A673 (cell line): ENCODE results near the gene TRAPPC2L. TPM values are rescaled to one million over a fixed set of nuclear protein-coding genes. Genes with fewer than 3 reads are reported as not detected.

ENCODE experiments used
- BruUV-seq: library from RNA; stranded (reverse); fragments of 400-500 nt; replicated peaks from 2 replicates; lab custom pipeline; 2021; lab: Mats Ljungman, UMichigan
- CTCF ChIA-PET: fragments of 300-600 bp; sonication (Branson Sonifier 250); formaldehyde crosslinking; loops from one replicate; lab custom pipeline; 2022; ENCODE audit warnings: antibody characterized with exemption; lab: Charles Lee
- POLR2A ChIA-PET: fragments of 300-600 bp; sonication (Branson Sonifier 250); formaldehyde crosslinking; loops from one replicate; lab custom pipeline; 2022; ENCODE audit warnings: antibody characterized with exemption; ENCODE audit not compliant: low non-redundant PET; lab: Charles Lee
- DNase-seq: peaks from one replicate; pipeline ENCODE4 v3.0.0-alpha.2; 2015; ENCODE audit warnings: low spot score
- H3K27ac ChIP-seq: fragments of 200-600 bp; sonication (generic); 2 replicates; pipeline ENCODE4 v1.5.1; 2016; ENCODE audit warnings: mixed run types, low read depth, mild to moderate bottlenecking, mixed read lengths, antibody characterized with exemption, low read length; ENCODE audit not compliant: poor library complexity, severe bottlenecking
- H3K27me3 ChIP-seq: fragments of 200-600 bp; sonication (generic); replicated peaks from 2 replicates; pipeline ENCODE4 v1.6.1; 2017; ENCODE audit warnings: mixed run types, low read depth, mild to moderate bottlenecking, mixed read lengths, antibody characterized with exemption, low read length; ENCODE audit not compliant: insufficient read depth, poor library complexity
- H3K36me3 ChIP-seq: fragments of 200-600 bp; sonication (generic); 2 replicates; pipeline ENCODE4 v1.6.1; 2016; ENCODE audit warnings: mixed run types, mild to moderate bottlenecking, mixed read lengths, antibody characterized with exemption, low read length; ENCODE audit not compliant: insufficient read depth, poor library complexity, severe bottlenecking
- H3K4me1 ChIP-seq: fragments of 200-600 bp; sonication (generic); 2 replicates; pipeline ENCODE4 v1.6.1; 2017; ENCODE audit warnings: mixed run types, mild to moderate bottlenecking, mixed read lengths, antibody characterized with exemption, low read length; ENCODE audit not compliant: insufficient read depth, poor library complexity, severe bottlenecking
- H3K4me3 ChIP-seq: fragments of 200-600 bp; sonication (generic); 2 replicates; pipeline ENCODE4 v1.5.1; 2016; ENCODE audit warnings: low read depth, mixed run types, mild to moderate bottlenecking, mixed read lengths, low read length; ENCODE audit not compliant: poor library complexity, severe bottlenecking
- H3K9me3 ChIP-seq: fragments of 200-600 bp; sonication (generic); 2 replicates; pipeline ENCODE4 v1.6.1; 2016; ENCODE audit warnings: mixed run types, low read depth, mild to moderate bottlenecking, mixed read lengths, antibody characterized with exemption, low read length; ENCODE audit not compliant: poor library complexity, severe bottlenecking
- EZH2 ChIP-seq: fragments of 200-600 bp; sonication (generic); IDR thresholded peaks from 2 replicates; pipeline ENCODE4 v1.6.1; 2017; ENCODE audit warnings: borderline replicate concordance, low read depth, mild to moderate bottlenecking, mixed read lengths, antibody characterized with exemption, low read length; ENCODE audit not compliant: poor library complexity, severe bottlenecking
- intact Hi-C: fragments of 100-400 bp; cut with micrococcal nuclease; formaldehyde crosslinking; loops from one replicate; pipeline ENCODE4 v1.10.0; 2022; ENCODE audit not compliant: unreplicated experiment
- total RNA-seq: library from RNA; stranded (reverse); gene quantifications from 2 replicates; pipeline ENCODE4 v1.2.3, GENCODE V29; 2021
- TF ChIP-seq, protein P1 (sequence below): fragments of 300-800, 200-600 bp; sonication (generic); conservative IDR thresholded peaks from 2 replicates; pipeline ENCODE4 v1.5.1; 2017; ENCODE audit warnings: low read depth, mild to moderate bottlenecking, antibody characterized with exemption, low read length, moderate library complexity, mixed read lengths

The TRAPPC2L gene
- total RNA-seq, 1 experiment from 2014 or later = 98.6 TPM

- POLR2A ChIA-PET = no interaction called here
- intact Hi-C loops = no loop called here
- CTCF ChIA-PET = interaction anchor here (0.5 kb wide), 1 partner anchor 34 kb away, joined by 4 read pairs; no protein-coding TSS in a partner anchor
- Histone ChIP-seq H3K27me3 (no peaks in the 10 kb centered on the region), H3K27ac (no peak overlapping the region), H3K9me3 (no peaks in the 10 kb centered on the region), H3K4me3 (no peak overlapping the region), H3K4me1 (no peaks in the 10 kb centered on the region), H3K36me3 (peaks cover 3% of the 10 kb centered on the region)
- no peak for TF ChIP-seq EZH2
- TF ChIP-seq, protein P1, sequence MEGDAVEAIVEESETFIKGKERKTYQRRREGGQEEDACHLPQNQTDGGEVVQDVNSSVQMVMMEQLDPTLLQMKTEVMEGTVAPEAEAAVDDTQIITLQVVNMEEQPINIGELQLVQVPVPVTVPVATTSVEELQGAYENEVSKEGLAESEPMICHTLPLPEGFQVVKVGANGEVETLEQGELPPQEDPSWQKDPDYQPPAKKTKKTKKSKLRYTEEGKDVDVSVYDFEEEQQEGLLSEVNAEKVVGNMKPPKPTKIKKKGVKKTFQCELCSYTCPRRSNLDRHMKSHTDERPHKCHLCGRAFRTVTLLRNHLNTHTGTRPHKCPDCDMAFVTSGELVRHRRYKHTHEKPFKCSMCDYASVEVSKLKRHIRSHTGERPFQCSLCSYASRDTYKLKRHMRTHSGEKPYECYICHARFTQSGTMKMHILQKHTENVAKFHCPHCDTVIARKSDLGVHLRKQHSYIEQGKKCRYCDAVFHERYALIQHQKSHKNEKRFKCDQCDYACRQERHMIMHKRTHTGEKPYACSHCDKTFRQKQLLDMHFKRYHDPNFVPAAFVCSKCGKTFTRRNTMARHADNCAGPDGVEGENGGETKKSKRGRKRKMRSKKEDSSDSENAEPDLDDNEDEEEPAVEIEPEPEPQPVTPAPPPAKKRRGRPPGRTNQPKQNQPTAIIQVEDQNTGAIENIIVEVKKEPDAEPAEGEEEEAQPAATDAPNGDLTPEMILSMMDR = no peak
- DNase-seq = no peak
- no TSS peak for BruUV-seq
These were observed 20.1 kb upstream of the TRAPPC2L start for GRCh38 chr16:88836791-88837190.

DNA sequence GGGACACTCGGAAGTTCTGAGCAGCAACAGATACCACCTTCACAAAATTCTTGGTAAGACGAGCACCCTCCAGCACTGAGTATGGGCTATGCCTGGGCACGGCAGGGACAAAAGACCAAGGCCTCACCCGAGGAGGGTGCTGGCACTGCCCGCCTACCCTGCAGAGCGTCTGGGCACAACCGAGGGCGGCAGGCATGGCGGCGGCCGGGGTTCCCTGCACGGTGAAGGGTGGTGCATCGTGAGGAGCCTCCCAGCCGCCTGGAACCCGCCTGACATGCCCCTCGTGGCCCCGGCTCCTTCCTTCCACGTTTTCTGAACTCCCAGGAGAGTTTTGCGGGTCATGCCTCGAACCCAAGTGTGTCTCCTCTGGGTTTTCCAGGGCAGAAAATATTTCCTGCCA is 19.1 kb upstream of the TRAPPC2L start:
- TF ChIP-seq, protein P1 = no peak
- no peak for TF ChIP-seq EZH2
- no peak for DNase-seq
- no peak overlapping the region for H3K27ac ChIP-seq
- no TSS peak for BruUV-seq
- H3K27me3 ChIP-seq = no peaks in the 10 kb centered on the region
- peaks cover 3% of the 10 kb centered on the region for H3K36me3 ChIP-seq
- no peaks in the 10 kb centered on the region for H3K4me1 ChIP-seq
- POLR2A ChIA-PET = no interaction called here
- intact Hi-C loops = no loop called here
- CTCF ChIA-PET = no interaction called here
- H3K4me3 ChIP-seq = no peak overlapping the region
- no peaks in the 10 kb centered on the region for H3K9me3 ChIP-seq

- Histone ChIP-seq H3K27me3 (no peaks in the 10 kb centered on the region), H3K4me1 (no peaks in the 10 kb centered on the region), H3K4me3 (no peak overlapping the region), H3K9me3 (no peaks in the 10 kb centered on the region), H3K27ac (no peak overlapping the region), H3K36me3 (peaks cover 3% of the 10 kb centered on the region)
- DNase-seq = no peak
- no peak for TF ChIP-seq EZH2
- TF ChIP-seq, protein P1 = no peak
- no TSS peak for BruUV-seq
- intact Hi-C loops = no loop called here
- ChIA-PET CTCF (no interaction called here), POLR2A (no interaction called here)
These were observed 18.4 kb upstream of the TRAPPC2L start for GRCh38 chr16:88838566-88838965.
